Activated T-cell treated with anti-CD3 and anti-CD28 coated beads for 4 hours (primary cell): ENCODE results near the gene EPGN.

ENCODE experiments used
- DNase-seq: peaks from one replicate; pipeline ENCODE4 v3.0.0-alpha.2; 2020

EPGN gene, protein sequence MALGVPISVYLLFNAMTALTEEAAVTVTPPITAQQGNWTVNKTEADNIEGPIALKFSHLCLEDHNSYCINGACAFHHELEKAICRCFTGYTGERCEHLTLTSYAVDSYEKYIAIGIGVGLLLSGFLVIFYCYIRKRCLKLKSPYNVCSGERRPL

DNA sequence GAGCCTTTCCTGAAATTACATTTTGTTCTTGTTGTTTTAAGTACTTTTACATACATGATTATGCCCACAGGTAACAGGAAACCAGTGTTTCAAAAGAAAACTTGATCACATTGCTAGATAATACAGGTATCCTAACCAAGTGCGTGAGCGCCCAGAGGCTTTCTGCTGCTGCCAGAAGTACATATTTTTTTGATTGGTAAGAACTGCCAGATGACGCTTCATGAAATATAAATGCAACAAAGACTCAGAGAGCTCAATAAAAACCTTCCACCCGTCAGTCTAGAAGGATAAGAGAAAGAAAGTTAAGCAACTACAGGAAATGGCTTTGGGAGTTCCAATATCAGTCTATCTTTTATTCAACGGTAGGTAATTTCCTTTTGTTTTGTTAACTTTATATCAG, at the start of gene EPGN:
Gene EPGN (plus strand): TSS at position 256 of the 400 bp plus-strand sequence. CDS start 64 bp downstream, at position 320.
- DNase-seq: no peak

DNA sequence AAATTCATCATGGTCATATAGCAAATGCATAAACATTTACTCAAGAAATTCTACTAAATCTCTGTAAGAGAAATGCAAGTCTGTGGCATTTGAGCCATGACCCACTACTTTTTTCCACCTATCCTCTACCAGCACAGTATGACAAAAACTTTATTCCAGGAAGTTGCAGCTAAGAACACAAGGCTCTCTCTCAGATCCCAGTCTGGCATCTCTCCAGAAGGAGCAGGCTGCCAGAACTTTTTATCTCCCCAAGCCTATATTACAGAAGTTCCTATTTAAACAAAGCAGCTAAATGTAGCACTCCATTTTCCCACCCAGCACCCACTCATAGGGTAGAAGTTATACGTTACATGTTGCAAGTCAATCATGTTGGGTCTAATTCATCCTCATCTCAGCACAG, 49.3 kb upstream of the EPGN start:
- no peak for DNase-seq

DNA sequence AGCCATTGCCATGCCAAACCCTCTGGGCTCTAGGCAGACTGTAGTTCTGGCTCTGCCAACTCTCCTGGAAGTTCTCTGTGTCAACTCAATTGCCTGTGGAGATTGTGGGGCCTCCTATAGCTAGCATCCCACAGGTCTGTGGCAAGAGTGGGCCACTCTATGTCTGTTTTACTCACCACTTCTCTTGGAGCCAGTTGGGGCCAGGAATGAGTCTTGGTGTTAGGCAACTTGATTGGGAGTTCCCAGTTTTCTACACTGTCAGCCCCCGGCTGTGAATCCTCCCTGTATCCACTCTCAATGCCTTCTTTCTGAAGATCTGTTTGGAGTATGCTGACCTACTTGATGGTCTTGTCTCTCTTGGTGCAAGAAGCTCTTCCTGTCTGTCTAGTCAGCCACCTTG, 48.2 kb upstream of the EPGN start:
- no peak for DNase-seq

DNA sequence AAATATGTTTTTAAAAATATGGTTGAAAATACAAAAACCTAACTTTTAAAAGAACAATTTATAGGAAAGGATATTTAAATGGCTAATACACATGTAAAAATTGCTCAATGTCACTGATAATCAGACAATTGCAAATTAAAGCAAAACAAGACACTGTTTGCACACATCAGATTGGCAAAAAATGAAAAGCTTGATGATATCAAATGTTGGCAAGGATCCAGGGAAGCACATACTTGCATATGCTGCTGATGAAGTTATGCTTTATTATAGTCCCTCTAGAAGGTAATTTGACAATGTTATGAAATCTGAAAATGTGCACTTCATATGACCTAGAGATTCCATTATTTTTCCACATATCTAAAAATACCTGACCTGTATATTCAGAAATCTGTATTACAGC, 45.7 kb upstream of the EPGN start:
- DNase-seq: no peak

DNA sequence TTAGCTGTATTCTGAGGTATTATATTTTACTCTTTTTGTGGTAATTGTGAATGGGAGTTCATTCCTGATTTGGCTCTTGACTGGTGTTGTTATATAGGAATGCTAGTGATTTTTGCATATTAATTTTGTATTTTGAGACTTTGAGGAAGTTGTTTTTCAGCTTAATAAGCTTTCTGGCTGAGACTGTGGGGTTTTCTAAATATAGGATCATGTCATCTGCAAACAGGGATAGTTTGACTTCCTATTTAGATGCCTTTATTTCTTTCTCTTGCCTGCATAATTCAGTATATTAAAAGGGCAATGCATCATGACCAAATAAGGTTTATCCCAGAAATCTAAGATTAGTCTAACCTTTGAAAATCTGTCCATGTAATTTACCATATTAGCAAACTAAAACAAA, 44.7 kb upstream of the EPGN start:
- no peak for DNase-seq

DNA sequence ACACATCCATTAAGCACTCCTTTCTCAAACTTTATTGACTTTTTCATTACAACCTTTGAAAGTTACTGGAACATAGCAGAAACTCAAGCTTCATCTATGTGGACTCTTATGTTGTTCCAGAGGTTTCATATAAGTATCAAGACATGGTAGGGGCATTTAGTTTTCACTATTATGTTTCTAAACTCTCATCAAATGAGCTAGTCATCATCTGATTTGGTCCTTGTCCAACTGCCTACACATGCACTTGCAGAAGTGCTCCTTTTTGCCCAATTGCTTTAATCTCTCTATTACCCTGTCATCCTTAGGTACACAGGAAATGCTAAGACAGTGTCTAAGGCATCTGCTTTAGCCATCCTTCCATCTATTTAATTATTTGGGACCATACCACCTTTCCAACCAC, 42.2 kb upstream of the EPGN start:
- DNase-seq: no peak

DNA sequence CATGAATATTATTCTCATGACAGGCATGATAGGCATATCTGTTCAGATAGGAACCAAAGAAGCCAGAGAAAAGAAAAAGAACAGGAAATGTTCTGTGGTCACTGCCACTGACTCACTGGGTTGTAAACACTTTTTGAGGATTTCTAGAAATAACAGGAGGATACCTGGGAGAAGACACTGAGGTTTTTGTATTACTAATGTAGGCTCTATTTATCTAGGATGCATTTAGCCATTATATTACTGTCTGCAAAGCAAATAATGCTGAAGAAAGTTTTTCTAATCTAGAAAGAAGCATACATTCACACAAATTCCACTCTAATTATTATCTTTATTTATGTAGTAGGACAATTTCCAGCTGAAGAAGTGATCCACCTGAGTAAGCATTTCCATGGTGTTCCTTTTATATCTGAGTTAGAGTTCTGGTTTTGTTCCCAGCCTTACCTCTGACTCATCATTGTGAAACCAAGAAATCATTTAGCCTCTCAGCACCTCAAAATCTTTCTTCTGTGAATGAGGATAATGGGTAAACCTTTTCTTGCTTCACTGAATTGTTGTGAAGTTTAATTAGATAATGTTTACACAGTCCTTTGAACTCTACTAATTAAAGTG, 40.2 kb upstream of the EPGN start:
- DNase-seq: no peak

DNA sequence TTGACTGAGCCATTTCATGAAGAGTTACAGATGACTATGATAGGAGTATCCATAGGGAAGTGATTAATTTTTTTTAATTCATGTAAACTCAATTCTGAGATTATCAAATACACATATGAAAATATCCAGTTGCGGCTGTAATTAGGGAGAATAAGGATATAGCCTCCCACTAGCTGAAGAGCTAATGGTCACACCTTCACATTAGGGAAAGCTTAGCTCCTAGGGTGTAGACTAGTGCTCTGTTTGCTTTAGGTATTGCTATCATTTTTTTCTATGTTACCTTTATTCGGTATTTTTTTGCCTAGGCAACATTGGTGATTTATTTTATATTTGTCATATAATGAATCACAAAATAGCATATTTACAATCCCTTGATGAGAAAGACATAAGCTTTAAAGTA, 39.6 kb upstream of the EPGN start:
- no peak for DNase-seq

DNA sequence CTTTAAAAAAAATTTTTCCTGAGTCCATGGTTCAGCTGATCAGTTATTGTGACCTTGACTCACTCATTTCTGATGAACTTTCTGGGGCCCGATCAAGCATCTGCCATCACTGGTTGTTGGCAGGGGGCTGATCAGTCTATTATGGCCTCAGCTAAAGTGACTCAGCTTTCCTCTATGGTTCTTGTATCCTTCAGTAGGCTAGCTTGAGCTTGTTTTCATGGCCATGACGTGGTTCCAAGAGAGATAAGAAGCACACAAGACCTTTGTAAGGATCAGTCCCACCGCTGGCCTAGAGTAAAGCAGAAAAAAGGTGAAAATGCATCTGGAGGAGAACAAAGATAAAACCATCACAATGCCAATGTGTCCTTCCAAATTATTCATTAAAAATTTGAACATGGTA, 29.8 kb upstream of the EPGN start:
- no peak for DNase-seq

DNA sequence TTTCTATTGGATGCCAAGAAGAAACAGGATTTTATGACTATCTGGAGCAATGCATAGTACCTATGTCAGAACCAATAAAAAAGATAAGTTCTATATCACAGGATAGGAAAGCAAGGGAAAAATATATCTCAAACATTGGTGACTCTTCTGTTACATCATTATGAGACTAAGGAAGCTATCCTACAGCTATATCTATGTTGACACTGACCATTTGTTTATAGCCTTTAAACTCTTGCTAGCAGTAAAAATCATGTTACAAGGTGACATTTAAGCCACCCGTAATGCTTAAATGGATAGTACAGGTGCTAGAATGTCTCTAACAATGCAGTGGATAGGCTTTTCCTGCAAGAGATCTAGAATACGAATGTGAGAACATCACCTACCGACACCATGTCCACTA, 28.6 kb upstream of the EPGN start:
- no peak for DNase-seq

DNA sequence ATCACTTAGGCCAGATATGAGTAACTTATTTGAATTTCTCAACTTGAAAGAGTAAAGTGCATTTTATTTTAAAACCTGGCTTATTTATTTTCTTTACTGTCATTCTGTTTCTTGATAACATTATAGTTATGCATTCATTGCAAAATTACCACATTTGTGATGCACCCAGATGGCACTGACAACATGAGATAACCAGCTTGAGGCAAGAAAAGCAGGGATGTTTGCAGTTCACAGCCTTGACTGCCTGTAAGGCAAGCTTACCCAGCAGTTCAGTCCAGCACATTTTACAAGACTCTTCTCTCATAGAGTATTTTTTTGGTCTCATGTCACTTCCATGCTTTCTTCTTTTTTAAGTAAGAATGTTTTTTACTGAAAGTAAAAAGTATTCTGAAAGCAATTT, 25.3 kb upstream of the EPGN start:
- DNase-seq: no peak

DNA sequence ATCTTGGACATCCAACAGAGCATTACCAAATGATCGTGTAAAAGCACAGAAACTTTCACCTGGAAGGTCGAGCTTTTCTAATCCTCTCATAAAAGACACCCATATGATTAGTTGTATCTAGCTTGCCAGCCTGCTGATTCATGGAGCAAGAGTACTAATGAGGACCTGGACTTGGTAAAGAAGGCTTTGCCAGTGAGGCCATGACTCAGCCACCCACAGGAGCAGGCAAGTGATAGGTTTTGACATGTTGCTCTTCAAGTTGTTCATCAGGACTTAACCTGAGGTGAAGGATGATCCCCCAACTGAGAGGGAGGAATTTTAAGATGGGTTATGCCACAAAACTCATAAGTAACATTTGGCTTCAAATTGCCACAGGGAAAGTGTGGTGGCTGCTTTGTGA, 24.7 kb upstream of the EPGN start:
- no peak for DNase-seq

DNA sequence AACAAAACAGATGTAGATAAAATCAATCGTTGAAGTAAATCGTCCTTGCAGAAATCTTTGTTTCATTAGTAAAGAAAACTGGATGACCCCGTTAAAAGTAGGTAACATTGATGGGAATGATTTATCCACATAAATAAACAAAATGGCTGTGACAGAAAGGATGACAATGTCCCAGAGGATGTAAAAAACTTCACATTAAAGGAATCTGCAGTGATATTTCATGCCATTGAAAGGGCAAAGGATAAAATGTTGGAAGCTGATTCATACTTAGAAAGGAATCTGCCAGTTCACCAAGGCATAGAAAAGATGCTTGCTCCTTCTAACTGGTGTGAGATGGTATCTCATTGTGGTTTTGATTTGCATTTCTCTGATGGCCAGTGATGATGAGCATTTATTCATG, 24.2 kb upstream of the EPGN start:
- no peak for DNase-seq

DNA sequence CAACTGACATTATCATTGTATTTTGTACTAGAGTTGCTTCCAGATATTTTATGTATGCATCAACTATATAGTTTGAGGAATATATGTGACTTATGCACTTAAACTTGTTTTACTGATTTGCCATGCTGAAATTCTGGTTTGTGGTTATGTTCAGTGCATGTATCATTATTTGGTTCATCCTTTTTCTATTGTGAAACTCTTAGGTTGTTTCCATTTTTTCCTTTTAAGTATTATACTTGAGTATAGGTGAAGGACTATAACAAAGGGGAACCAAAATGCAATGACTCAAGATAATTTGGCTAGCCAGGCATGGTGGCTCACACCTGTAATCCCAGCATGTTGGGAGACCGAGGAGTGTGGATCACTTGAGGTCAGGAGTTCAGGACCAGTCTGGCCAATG, 21.1 kb upstream of the EPGN start:
- DNase-seq: no peak

DNA sequence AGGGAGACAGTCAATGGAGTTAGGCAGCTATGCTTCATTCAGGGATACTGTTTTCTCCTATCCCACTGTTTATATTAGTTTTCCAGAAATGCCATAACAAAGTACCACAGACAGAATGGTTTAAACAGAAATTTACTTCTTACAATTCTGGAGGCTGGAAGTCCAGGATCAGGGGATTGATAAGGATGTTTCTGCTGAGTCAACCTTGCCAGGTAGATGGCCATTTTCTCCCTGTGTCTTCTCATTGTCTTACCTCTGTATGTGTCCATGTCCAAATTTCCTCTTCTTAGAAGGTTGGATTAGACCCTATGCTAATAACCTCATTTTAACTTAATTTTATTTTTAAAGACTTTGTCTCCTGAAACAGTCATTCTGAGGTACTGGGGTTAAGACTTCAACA, 20.5 kb upstream of the EPGN start:
- DNase-seq: no peak

DNA sequence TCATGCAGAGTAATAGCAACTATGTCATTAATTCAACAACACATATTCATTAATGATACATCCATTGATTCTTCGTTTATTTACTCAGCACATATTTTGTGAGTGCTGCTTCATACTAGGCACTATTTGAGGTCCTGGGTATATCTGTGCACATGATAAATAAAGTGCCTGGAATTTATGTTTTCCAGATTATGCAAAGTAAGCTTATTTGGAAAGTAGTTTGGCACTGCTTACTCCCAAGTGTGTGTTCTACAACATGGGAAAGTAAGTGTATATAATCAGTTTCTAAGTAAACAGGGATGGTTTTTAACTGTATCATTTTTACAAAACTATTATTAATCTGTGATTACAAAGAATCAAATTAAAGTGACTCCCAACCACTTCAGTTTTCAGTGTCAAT, 16.8 kb upstream of the EPGN start:
- no peak for DNase-seq

DNA sequence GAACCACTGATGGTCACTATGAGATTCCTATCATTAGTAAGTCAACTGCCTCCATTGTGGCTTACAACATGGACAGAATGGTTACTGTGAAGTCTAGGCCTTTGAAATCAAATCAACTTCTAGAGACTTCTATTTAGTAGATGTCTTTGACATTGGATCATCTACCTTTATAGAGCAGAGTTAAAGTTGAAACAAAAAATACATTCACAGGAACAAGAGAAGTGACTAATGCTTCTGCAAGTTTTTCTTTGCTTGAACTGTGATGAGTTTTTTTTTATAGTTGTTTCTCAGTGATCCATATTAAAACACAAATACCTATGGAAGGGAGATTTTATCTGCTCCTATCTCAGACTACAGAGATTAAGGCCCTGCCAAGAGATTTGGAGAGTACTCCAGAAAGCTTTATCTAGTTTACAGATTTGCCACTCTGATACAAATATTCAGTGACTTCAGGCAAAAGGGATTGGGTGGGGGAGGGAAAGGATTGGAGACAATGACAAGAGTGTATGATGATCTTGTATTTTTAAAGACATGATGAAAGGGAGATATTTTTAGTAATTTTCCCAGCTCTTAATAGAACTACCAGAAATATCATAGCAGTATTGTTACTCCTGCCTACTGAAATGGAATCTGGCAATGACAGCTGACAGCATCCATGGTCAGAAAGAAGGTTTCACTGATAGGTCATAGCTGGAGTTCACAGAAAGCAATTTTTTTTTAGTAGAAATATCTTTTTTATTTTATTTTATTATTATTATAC, 16.0 kb upstream of the EPGN start:
- no peak for DNase-seq

DNA sequence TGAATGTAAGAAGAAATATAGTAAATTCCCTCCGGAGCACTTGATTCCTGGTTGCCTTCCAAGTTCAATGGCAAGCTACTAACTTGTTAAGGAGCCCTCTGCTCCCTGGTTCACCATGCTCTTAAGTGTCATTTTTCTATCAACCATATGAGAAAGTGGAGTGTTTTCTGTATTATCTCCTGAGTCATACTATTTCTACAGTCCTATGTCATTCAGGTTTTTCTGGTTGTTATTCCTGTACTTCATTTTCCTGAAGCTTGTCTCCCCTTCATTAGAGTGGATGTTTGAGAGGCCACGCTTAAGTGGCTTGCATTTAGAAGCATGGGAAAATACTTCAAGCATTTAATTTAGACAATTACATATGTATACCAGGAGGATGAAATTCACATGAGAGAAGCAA, 14.7 kb upstream of the EPGN start:
- DNase-seq: no peak

DNA sequence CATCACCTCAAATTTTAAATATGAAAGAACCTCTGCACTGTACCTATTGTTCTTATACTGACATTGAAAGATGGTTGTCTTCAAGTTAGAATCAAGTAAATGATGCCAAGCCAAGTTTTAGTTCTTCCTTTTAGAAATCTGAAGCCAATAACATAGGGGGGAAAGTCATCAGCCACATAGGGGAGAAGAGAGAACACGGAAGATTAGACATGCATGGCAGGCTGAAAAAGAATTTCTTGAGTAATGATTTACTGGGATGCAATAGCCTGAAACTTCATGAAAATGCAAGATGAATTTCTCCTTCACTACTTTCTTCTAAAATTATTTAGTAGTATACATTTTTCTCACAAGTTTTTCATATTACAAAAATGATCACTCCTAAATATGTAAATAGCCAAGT, 13.6 kb upstream of the EPGN start:
- no peak for DNase-seq

DNA sequence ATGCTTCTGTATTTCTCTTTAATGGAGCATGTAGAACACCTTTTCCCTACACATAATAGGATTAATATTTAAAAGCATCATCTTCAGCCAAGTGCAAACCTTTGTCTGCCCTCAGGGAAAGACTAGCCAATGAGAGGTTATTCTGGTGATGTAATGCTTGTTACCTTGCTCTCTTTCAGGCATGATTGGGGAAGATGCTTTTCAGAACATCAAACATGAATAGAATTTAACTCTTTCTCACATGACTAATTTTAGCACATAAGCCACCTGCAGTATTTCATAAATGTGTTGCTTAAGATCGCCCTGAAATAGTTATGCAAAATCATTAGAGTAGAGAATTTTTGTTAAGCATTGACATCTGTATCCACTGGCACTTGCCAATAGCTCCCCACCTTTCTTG, 10.7 kb upstream of the EPGN start:
- DNase-seq: no peak

DNA sequence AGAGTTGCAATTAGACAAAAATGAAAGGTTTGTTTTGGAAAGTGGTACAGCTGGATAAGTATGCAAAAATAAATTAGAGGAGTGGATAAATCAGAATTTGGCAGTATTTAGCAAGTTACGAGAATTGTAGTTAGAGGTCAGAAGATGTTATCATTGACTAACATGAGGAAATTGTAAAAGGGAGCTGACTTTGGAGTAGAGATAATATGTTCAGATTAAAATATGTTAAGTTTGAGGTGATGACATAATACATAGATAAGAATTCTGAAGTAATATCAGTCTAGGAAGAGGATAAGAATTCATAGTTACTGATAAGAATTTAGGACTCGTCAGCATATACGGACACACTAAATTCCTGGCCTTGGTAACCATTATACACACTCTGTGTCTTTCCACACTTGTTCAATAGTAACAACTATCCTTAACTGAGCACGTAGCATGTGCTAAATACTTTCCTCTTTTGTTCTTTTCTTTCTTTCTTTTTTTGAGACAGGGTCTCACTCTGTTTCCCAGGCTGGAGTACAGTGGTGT, 4.1 kb upstream of the EPGN start:
- no peak for DNase-seq

DNA sequence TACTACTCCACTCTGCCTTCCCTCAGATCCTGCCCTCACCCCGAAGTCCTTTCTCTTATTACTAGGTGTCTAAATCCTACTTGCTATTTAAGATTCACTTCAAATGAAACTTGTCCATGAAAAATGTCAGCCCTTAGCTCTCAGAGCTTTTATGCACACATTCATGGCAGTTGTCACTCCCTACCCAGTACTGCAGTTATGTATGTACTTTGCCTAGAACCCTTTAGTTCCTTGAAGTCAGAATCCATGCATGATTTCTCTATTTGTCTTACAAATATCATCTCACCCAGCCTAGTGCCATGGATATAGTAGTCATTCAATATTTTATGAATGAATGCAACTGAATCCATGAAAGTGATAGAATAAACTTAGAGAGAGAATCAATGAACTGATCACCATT, 3.3 kb upstream of the EPGN start:
- no peak for DNase-seq

DNA sequence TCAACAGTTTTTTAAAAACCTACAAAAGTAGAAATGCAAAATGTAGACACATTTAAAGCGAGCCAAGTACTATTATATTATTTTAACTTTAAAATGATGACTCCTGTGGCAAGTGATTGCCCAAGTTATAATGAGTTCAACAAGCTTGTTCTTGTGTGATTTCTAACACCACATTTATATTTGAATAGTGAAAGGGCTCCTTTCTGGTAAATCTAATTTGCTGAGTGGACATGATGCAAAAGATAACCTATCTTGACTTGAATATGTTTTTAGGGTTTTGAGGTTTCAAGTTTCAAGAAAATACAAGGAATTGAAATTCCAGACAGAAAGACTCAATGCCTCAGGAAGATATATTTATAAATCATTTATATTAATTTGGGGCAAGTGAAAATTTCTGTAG, 1.1 kb upstream of the EPGN start:
- DNase-seq: no peak

DNA sequence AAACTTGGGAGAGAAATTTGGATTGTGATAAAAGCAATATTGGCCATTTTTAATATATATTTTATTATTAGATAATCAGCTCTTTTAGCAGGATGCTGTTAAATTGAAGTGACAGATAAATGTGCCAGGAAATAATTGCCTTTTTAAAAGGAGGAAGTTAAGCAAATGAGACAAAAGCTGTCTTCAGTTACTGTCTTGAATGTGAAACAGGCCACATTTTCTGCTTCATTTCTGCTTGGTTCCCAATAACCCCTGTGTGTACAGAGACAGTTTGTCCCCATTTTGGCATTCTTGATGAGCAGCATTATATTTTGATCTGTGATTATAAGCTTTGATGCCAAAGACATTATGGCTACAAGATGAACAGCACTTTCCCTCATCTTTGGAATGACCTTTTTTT, 953 bp downstream of the EPGN start:
- DNase-seq: no peak
